Left lung (tissue), 10 donors: ENCODE data around the gene PNCK. TPM values are rescaled to one million over a fixed set of nuclear protein-coding genes. Genes with fewer than 3 reads are reported as not detected.

Source experiments
- ATAC-seq: fragments of 200-7000 bp; cut with Tn5 transposase; one replicate; pipeline ENCODE4 v1.9.1; 2020; ENCODE audit warnings: moderate library complexity
- DNase-seq, 4 donors: peaks; one replicate each; pipeline ENCODE4 v3.0.0-alpha.2; 2013 to 2020
- H3K27ac ChIP-seq, 2 donors: fragments of 200-600 bp; sonication (generic) in 1 of 2; one replicate each; pipeline versions ENCODE4 v1.5.0 to v1.8.0; 2020 to 2021
- H3K27me3 ChIP-seq, 2 donors: fragments of 200-600 bp; sonication (generic) in 1 of 2; one replicate each; pipeline versions ENCODE4 v1.5.0 to v1.8.0; 2020 to 2021
- H3K36me3 ChIP-seq, 2 donors: fragments of 200-600 bp; sonication (generic) in 1 of 2; one replicate each; pipeline versions ENCODE4 v1.5.0 to v1.8.0; 2020 to 2021
- H3K4me1 ChIP-seq, 2 donors: fragments of 200-600 bp; one replicate each; pipeline ENCODE4 v1.8.0; 2021
- H3K4me3 ChIP-seq, 2 donors: fragments of 200-600 bp; sonication (generic) in 1 of 2; one replicate each; pipeline versions ENCODE4 v1.5.0 to v1.8.0; 2020 to 2021; ENCODE audit warnings: mild to moderate bottlenecking in 1 of 2
- H3K9me3 ChIP-seq, 2 donors: fragments of 200-600 bp; sonication (generic) in 1 of 2; one replicate each; pipeline versions ENCODE4 v1.5.0 to v1.8.0; 2020 to 2021
- CTCF ChIP-seq, 2 donors: fragments of 200-600 bp; sonication (generic) in 1 of 2; IDR thresholded peaks; one replicate each; pipeline versions ENCODE4 v1.5.0 to v1.8.0; 2021; ENCODE audit warnings: antibody characterized with exemption in 2 of 2
- intact Hi-C, 2 donors: fragments of 100-400 bp; cut with DNase I; formaldehyde crosslinking; loops; one replicate each; pipeline versions ENCODE4 v1.11.2 to v1.14.2; 2022
- polyA plus RNA-seq, 6 donors: library from polyadenylated mRNA; unstranded; fragments of 120-200 nt; gene quantifications; one replicate each; pipeline ENCODE4 v1.2.1, GENCODE V29; 2013; ENCODE audit not compliant: insufficient read length in 6 of 6
- total RNA-seq, 2 donors: library from RNA; stranded (reverse); fragmentation: NEBNext Ultra II Directional; extraction: Animal tissue kit (Norgen Biotek cat#: 25700); gene quantifications; one replicate each; pipeline ENCODE4 v1.2.1, GENCODE V29; 2021
- donor health status: DM: no; HTN: yes; CAD: no.
- donor health status: DM: no; HTN: no; CAD: no.

Gene PNCK
- total and polyA plus RNA-seq, 8 donors, result 0.34 to 1.4 (median 0.67) TPM; not detected in 1

GRCh38 chrX:153639177-153640044 lies 34.2 kb downstream of the PNCK start:
- H3K27ac ChIP-seq, result no peak overlapping the region
- intact Hi-C loops, result no loop called here
- TF ChIP-seq CTCF (IDR thresholded peaks at IDR 0.05), result no peak
- DNase-seq, result no peak
- ATAC-seq, result no peak
- no peaks in the 10 kb centered on the region for H3K36me3 ChIP-seq
- H3K4me1 ChIP-seq, result no peaks in the 10 kb centered on the region
- peaks cover 18 to 48% of the 10 kb centered on the region in 2 donors for H3K27me3 ChIP-seq
- H3K4me3 ChIP-seq, result no peak overlapping the region
- H3K9me3 ChIP-seq, result no peaks in the 10 kb centered on the region

- DNase-seq (no peak), ATAC-seq (no peak)
- peaks cover 15 to 41% of the 10 kb centered on the region in 2 donors for H3K27me3 ChIP-seq
Measured at GRCh38 chrX:153638436-153639176, 35.0 kb downstream of the PNCK start.

GRCh38 chrX:153638041-153638371 lies 35.6 kb downstream of the PNCK start:
- H3K4me3 ChIP-seq, result no peak overlapping the region
- intact Hi-C loops, result no loop called here
- no peak for TF ChIP-seq CTCF (IDR thresholded peaks at IDR 0.05)
- H3K9me3 ChIP-seq, result no peaks in the 10 kb centered on the region
- no peak overlapping the region for H3K27ac ChIP-seq
- H3K27me3 ChIP-seq, result peaks cover 11 to 35% of the 10 kb centered on the region in 2 donors
- H3K36me3 ChIP-seq, result no peaks in the 10 kb centered on the region
- no peaks in the 10 kb centered on the region for H3K4me1 ChIP-seq
- DNase-seq, result no peak
- no peak for ATAC-seq

More at GRCh38 chrX:153638436-153639176, 35.0 kb downstream of the PNCK start:
- no peak for TF ChIP-seq CTCF (IDR thresholded peaks at IDR 0.05)
- no peak overlapping the region for H3K4me3 ChIP-seq
- no peaks in the 10 kb centered on the region for H3K4me1 ChIP-seq
- intact Hi-C loops, result no loop called here
- H3K36me3 ChIP-seq, result no peaks in the 10 kb centered on the region
- H3K9me3 ChIP-seq, result no peaks in the 10 kb centered on the region
- H3K27ac ChIP-seq, result no peak overlapping the region

- Histone ChIP-seq H3K36me3 (no peaks in the 10 kb centered on the region), H3K4me1 (no peaks in the 10 kb centered on the region), H3K4me3 (no peak overlapping the region), H3K9me3 (no peaks in the 10 kb centered on the region), H3K27ac (no peak overlapping the region), H3K27me3 (peaks cover 8 to 29% of the 10 kb centered on the region in 2 donors)
- ATAC-seq (no peak), DNase-seq (no peak)
- no peak for TF ChIP-seq CTCF (IDR thresholded peaks at IDR 0.05)
- intact Hi-C loops, result no loop called here
Measured at GRCh38 chrX:153637121-153638040, 36.2 kb downstream of the PNCK start.
